Stimulated activated CD4-positive, alpha-beta T cell treated with anti-CD3 and anti-CD28 coated beads, TNF-alpha, amount 100 ng/mL, for 4 hours (primary cell): ENCODE results near the gene KCNMB2.
"Not testable (repeated sequence)": the region's sequence is repeated elsewhere in the genome, so short reads cannot be mapped to it uniquely, and the experiment has no call there.

Experiments used
- DNase-seq, 3 experiments: peaks; one replicate each; pipeline ENCODE4 v3.0.0-alpha.2; 2020; ENCODE audit warnings: low read depth in 3 of 3

KCNMB2 gene

GRCh38 chr3:178519701-178520100 is 16.5 kb upstream of the KCNMB2 start:
- no peak for DNase-seq

GRCh38 chr3:178520451-178520850 is 15.8 kb upstream of the KCNMB2 start:
- DNase-seq, result no peak

GRCh38 chr3:178522200-178523052 is 13.8 kb upstream of the KCNMB2 start:
- DNase-seq, result no peak

GRCh38 chr3:178525251-178525650 is 11.0 kb upstream of the KCNMB2 start:
- DNase-seq, result no peak

- DNase-seq, result no peak
Measured at GRCh38 chr3:178526291-178526690, 9.9 kb upstream of the KCNMB2 start.

GRCh38 chr3:178527981-178528380 is 8.3 kb upstream of the KCNMB2 start:
- no peak for DNase-seq

- no peak for DNase-seq
Measured at GRCh38 chr3:178529606-178530225, 6.5 kb upstream of the KCNMB2 start.

GRCh38 chr3:178532476-178532875 is 3.8 kb upstream of the KCNMB2 start:
- no peak for DNase-seq

- no peak for DNase-seq
Measured at GRCh38 chr3:178537122-178537705, 978 bp downstream of the KCNMB2 start.

- no peak for DNase-seq
Measured at GRCh38 chr3:178538056-178538455, 1.8 kb downstream of the KCNMB2 start.

- DNase-seq, result no peak
Measured at GRCh38 chr3:178540184-178540583, 3.9 kb downstream of the KCNMB2 start.

GRCh38 chr3:178545337-178545736 is 9.1 kb downstream of the KCNMB2 start:
- DNase-seq, result no peak

- DNase-seq, result no peak
Measured at GRCh38 chr3:178546079-178546478, 9.8 kb downstream of the KCNMB2 start.

GRCh38 chr3:178549426-178549825 is 13.2 kb downstream of the KCNMB2 start:
- not testable (repeated sequence) for DNase-seq

GRCh38 chr3:178551916-178552321 is 15.7 kb downstream of the KCNMB2 start:
- DNase-seq, result no peak

- DNase-seq, result no peak
Measured at GRCh38 chr3:178558637-178559036, 22.4 kb downstream of the KCNMB2 start.

GRCh38 chr3:178560759-178561158 is 24.5 kb downstream of the KCNMB2 start:
- no peak for DNase-seq

- DNase-seq, result no peak
Measured at GRCh38 chr3:178561239-178561638, 25.0 kb downstream of the KCNMB2 start.

- no peak for DNase-seq
Measured at GRCh38 chr3:178562143-178562946, 26.1 kb downstream of the KCNMB2 start.

- no peak for DNase-seq
Measured at GRCh38 chr3:178562947-178563232, 26.7 kb downstream of the KCNMB2 start.

GRCh38 chr3:178567611-178568010 is 31.4 kb downstream of the KCNMB2 start:
- no peak for DNase-seq

- DNase-seq, result no peak
Measured at GRCh38 chr3:178568155-178568731, 32.0 kb downstream of the KCNMB2 start.
